NCI-H2107 treated with DMSO at 0.1 percent for 48 hours (cell line): ENCODE data around the gene HNRNPH2.

Experiments used
- DNase-seq: peaks from one replicate; lab custom pipeline; 2025; ENCODE audit not compliant: unreplicated experiment; lab: John Stamatoyannopoulos, UW

The HNRNPH2 gene

DNA sequence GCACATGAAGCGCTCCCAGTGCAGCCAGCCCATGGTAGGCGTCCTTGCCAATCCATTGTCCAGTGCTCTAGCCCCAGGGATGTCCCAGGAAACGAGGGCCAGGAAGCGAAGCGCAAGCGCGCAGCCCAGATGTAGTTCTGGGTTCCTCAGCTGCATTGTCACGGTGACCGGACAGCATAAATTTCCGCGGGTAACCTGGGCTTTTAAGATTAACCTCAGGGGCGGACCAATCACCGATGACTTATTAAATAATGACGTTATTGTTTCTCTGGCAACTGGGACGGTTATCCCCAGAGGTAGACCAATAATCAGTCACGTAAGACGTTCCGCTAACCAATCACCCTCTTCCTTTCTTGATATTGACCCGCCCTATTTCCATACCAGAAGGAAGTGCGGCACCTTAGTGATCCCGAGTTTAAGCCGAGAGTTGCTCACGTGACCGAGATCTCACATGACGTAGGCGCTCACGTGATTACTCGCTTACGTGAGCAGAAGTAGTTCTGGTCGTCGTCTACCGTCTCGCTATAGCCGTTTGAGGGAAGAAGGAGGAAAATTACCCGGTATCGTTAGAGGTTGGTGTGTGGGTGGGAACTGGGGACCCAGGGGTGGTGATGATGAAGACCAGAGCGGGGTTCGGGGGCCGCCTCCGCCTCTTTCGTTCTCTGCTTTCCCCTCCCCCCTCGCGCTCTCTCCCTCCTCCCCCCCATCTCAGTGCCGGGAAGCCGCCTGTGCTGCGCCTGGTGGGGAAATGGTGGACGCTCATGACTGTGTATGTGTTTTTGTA is at the start of gene HNRNPH2, which contains the start of gene GLA:
Gene HNRNPH2, plus strand, starts transcription at position 475 of the 784 bp plus-strand sequence. CDS start 3,767 bp downstream, outside the sequence.
Gene GLA, minus strand, starts transcription at position 178 of the 784 bp plus-strand sequence. Its CDS starts 22 bp downstream, at position 156.
- DNase-seq = peak; percentile 99

GRCh38 chrX:101359966-101360365 is 48.1 kb upstream of the HNRNPH2 start:
- DNase-seq = no peak

DNA sequence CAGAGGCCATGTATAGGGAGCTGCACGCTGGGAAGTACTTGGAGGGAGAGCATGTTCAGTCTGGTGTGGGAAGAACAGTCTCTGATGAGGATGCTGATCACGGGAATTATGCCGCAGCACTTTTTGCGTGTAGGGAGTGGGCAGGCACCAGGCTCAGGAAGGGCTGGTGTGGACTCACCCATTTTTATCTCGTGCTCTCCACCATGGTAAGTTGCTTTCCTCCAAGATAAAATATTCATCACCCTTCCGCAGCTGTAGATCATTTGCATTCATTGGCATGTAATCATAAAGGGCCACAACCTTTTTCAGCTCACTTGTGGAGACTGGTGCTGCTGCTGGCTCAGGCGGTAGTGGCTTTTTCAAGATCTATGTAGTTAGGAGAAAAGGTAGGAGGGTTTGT is 47.6 kb upstream of the HNRNPH2 start:
- DNase-seq = no peak

DNA sequence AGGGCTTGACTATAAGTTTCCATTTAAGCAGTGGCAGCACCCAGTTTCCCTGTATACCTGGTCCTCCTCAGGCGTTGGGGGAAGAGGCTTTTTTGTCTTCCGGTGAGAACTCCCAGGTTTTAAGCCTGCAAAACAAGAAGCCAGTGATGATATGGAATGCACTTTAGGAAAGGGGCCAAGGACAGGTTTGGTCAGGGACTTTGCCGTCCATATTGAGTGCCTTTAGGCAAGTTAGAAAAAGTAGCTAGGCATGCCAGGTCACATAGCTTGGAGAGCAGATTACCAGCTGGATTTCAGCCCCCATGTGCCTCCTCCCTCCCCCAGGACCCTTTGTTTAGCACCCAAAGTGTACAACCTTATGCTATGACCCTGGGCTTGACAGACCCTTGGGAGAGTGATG is 45.9 kb upstream of the HNRNPH2 start:
- no peak for DNase-seq

DNA sequence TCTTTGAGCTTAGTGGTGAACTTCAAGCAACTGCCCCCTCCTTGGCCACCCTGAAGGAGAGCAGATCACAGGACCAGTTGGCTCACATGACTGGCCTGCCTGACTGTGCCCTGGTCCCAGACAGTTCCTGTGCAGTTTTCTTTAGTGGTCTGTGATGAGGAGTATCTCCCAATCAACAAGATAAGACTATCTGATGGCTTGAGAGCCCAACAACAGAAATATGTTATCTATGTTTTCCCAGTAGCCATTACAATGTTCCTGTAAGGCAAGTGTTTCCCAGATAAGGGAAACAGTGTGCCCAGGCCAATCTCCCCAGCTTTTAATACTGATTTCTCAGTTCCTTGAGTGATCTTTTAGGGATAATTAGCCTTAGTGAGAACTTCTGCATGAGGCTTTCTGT is 45.3 kb upstream of the HNRNPH2 start:
- no peak for DNase-seq

GRCh38 chrX:101365301-101365795 is 42.7 kb upstream of the HNRNPH2 start:
- DNase-seq = no peak

GRCh38 chrX:101368800-101369199 is 39.2 kb upstream of the HNRNPH2 start:
- no peak for DNase-seq

DNA sequence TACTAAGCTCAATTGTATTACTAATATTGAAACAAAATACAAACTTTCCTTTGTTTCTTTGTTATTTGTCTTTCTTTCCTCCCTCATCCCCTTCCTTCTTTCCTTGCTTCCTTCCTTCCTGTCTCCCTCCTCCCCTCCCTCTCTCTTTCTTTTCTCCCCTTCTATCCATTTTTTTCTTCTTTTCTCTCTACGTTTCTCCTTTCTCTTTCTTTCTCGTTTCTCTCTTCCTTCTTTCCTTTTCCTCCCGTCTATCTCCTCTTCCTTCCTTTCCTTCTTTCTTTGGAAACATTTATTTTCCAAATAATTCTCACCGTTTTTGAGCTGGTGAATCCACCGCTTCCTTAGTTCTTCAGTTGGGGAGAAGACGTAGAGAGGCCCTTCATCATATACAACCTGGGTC is 38.3 kb upstream of the HNRNPH2 start:
- no peak for DNase-seq

DNA sequence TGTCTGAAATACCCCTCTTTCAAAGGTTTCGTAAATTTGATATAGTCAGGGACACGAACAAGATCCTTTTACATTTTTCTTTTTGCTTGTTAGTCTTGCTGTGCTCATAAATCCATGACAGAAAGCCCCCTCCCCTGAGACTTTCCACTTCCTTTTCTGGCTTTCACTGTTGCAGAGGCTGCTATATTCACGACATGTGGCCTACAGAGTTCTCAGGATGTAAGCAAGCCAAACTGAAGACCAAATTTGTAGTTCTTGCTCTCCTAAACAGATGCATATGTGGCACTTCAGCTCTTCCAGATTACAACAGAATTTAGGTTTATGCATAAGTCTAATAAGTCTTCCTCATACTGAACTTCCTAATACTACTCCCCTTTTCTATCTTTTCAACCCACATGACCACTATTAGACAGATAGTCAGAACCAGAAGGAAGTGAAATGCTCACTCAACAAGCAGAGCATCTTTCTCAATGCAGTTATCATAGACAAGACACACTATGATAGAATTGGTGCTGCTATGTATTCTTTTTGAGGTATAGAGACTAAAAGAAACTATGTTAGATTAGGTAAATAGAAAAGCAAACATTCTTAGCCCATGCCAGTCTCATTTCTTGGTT is 37.0 kb upstream of the HNRNPH2 start:
- no peak for DNase-seq

- no peak for DNase-seq
These were observed 30.5 kb upstream of the HNRNPH2 start for GRCh38 chrX:101377547-101377946.

GRCh38 chrX:101383679-101384205 is 24.3 kb upstream of the HNRNPH2 start:
- DNase-seq = no peak

GRCh38 chrX:101385026-101385684 is 22.9 kb upstream of the HNRNPH2 start:
- DNase-seq = no peak

- DNase-seq = no peak
These were observed 22.1 kb upstream of the HNRNPH2 start, which contains the start of gene BTK for GRCh38 chrX:101385795-101386541. Gene BTK (minus strand): TSS chrX:101386191. CDS start chrX:101375284, 10,907 bp downstream.

DNA sequence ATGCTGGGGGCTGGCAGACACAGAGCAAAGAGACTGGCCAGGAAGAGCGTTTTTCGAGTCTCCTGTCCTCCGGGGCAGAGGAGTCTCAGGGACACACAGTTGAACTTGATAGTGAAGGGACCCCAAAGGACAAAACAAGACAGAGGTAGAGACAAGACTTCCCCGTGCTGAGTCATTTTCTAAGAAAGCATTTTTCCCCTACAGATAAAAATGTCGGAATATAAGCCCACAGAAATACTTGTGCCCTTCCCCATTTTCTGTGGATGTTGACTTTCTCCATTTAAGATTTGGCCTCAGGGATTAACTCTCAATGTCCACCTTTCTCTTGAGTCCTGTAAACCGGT is 21.5 kb upstream of the HNRNPH2 start:
- no peak for DNase-seq

GRCh38 chrX:101388604-101389003 is 19.4 kb upstream of the HNRNPH2 start:
- no peak for DNase-seq

DNA sequence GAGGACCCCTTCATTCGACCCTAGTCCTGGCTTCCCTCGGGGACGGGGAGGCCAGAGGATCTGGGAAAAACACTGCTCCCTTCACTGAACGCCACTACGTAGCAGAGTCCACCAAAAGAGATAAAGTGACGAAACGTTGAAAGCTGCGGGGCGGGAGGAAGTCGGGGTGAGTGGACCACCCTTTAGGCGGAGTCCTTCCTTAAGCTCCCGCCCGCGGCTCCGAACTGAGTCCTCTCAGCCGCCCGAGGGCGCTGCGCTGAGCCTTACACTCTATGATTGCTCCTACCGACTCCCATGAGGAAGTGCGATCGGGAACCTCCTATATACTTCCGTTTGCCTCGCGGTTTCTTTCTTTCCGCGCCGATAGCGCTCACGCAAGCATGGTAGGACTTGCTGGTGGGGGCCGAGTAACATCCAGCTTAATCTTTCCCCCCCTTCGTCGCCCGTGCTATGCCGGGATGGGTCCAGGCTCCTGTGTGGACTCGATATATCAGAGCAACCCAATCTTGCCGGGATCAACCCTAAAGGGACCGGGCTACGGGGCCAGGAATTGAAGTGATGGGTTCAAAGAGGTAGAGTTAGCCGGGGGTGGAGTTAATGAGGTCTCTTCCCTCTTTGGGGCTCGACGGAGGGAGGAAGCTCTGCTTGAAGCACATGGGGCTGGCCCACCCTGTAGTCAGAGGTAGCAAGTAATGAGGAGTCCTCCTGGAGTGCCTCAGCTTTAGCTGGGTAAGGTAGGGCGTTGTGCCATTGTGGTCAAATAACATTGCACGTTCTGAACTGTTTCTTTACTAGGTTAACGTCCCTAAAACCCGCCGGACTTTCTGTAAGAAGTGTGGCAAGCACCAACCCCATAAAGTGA is 17.1 kb upstream of the HNRNPH2 start, which contains the start of gene RPL36A:
Gene RPL36A, plus strand, starts transcription at position 348 of the 862 bp plus-strand sequence. Its CDS starts 33 bp downstream, at position 381.
- DNase-seq = peak; percentile 90

GRCh38 chrX:101391831-101392230 is 16.2 kb upstream of the HNRNPH2 start:
- no peak for DNase-seq

DNA sequence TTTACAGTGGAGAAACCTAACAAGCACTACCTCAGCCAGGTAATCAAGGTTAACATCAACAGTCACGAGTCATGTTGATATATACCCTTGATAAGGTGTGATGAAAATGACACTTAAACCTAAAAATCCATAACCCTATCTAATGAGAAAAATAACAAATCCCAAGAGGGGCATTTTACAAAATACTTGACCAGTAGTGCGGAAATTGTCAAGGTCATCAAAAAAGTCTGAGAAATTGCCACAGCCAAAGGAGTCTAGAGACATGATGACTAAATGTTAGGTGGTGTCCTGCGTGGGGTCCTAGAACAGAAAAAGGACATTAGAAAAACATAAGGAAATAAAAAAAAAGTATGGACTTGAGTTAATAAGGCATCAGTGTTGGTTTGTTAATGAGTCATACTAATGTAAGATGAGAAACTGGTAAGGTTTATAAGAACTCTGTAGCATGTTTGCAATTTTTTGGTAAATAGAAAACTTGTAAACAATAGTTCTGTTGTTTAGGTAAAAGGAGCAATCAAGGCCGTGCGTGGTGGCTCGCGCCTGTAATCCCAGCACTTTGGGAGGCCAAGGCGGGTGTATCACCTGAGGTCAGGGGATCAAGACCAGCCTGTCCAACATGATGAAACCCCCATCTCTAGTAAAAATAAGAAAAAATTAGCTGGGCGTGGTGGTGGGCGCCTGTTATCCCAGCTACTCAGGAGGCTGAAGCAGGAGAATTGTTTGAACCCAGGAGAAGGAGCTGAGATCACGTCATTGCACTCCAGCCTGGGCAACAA is 14.3 kb upstream of the HNRNPH2 start:
- no peak for DNase-seq

- no peak for DNase-seq
These were observed 13.7 kb upstream of the HNRNPH2 start for GRCh38 chrX:101394372-101394771.
